Measurements from ENCODE around the gene RMDN3. TPM values are rescaled to one million over a fixed set of nuclear protein-coding genes. Genes with fewer than 3 reads are reported as not detected.
A peak's percentile ranks its signal among the peaks of the same experiment; 100 is the strongest.

The RMDN3 gene
- total and polyA plus RNA-seq, 9 of the 15 experiments (the other 6 are each of a cell fraction or from before 2014, with no cell fraction given), result 8.1 to 38.2 (median 25.9) TPM

GRCh38 chr15:40754883-40755811 is at the start of gene RMDN3 (continued):
- peak; percentile 59; the same call in 1 of the 2 replicates for TF ChIP-seq BHLHE40 (IDR thresholded peaks at IDR 0.05; ENCODE audit: low read length)
- TF ChIP-seq TBL1XR1 (IDR thresholded peaks at IDR 0.05; ENCODE audit: low read length in 2 of 2), result peak; percentile 29 to 93; a peak in 2 of 4 replicates
- peak; percentile 100 for TF ChIP-seq CREB1 (IDR thresholded peaks at IDR 0.05)
- TF ChIP-seq CREB1 (CRISPR knock-in tag; IDR thresholded peaks at IDR 0.05), result peak; percentile 99
- no peak for TF ChIP-seq CBFA2T3 (IDR thresholded peaks at IDR 0.05)
- TF ChIP-seq TARDBP (IDR thresholded peaks at IDR 0.05), result 0 out of 2 replicates have a peak, but pooled peaks have one; percentile 31
- TF ChIP-seq HNRNPUL1 (IDR thresholded peaks at IDR 0.05; ENCODE audit: low read length), result no peak
- no peak for TF ChIP-seq FOXA1 (IDR thresholded peaks at IDR 0.05; ENCODE audit: borderline replicate concordance)
- no peak for TF ChIP-seq ZFP1 (CRISPR knock-in tag; IDR thresholded peaks at IDR 0.05)
- TF ChIP-seq ETS1 (conservative IDR thresholded peaks at IDR 0.05; ENCODE audit: control insufficient read depth, low read depth, low read length), result peak; percentile 41; the same call in 1 of the 2 replicates
- TF ChIP-seq SMARCC2 (IDR thresholded peaks at IDR 0.05; ENCODE audit: low read depth), result no peak
- TF ChIP-seq MBD2 (IDR thresholded peaks at IDR 0.05; ENCODE audit: borderline replicate concordance, low read depth), result peak; percentile 73; the same call in 1 of the 2 replicates
- TF ChIP-seq U2AF1 (optimal IDR thresholded peaks at IDR 0.05; ENCODE audit: low read depth, low read length), result peak; percentile 51
- TF ChIP-seq YBX1 (IDR thresholded peaks at IDR 0.05), result no peak
- peak; percentile 2; the same call in 1 of the 2 replicates for TF ChIP-seq NFE2 (IDR thresholded peaks at IDR 0.05; ENCODE audit: low read depth)
- peak; percentile 79 for TF ChIP-seq MAX (CRISPR knock-in tag; IDR thresholded peaks at IDR 0.05)
- no peak for TF ChIP-seq ZNF347 (CRISPR knock-in tag; IDR thresholded peaks at IDR 0.05; ENCODE audit: low read depth)
- peak; percentile 87 for TF ChIP-seq TAF1 (IDR thresholded peaks at IDR 0.05; ENCODE audit: control insufficient read depth, extremely low read depth, insufficient read depth, low read length, severe bottlenecking)
- TF ChIP-seq CREM (IDR thresholded peaks at IDR 0.05; ENCODE audit: low read depth), result peak; percentile 99
- TF ChIP-seq MXI1 (IDR thresholded peaks at IDR 0.05; ENCODE audit: low read depth, low read length), result peak; percentile 89
- TF ChIP-seq NBN (IDR thresholded peaks at IDR 0.05; ENCODE audit: low read depth), result peak; percentile 81
- peak; percentile 52; the same call in 1 of the 2 replicates for TF ChIP-seq CTBP1 (IDR thresholded peaks at IDR 0.05; ENCODE audit: borderline replicate concordance)
- TF ChIP-seq SIX5 (IDR thresholded peaks at IDR 0.05; ENCODE audit: borderline replicate concordance in 1 of 2, insufficient read depth in 1 of 2, low read depth in 1 of 2, low read length in 2 of 2), result peak in 1 of 2 experiments; percentile 27; a peak in 1 of 4 replicates
- no peak for TF ChIP-seq TCF7L2 (IDR thresholded peaks at IDR 0.05; ENCODE audit: low read depth, low read length)
- no peak for TF ChIP-seq ILK (tag; IDR thresholded peaks at IDR 0.05; ENCODE audit: borderline replicate concordance, low read depth)
- no peak for TF ChIP-seq BCL6 (CRISPR knock-in tag; IDR thresholded peaks at IDR 0.05)

Measured in K562 (cell line).